ENCODE results near the gene CFAP100. TPM values are rescaled to one million over a fixed set of nuclear protein-coding genes. Genes with fewer than 3 reads are reported as not detected.

CFAP100 gene
- total and polyA plus RNA-seq, 10 of the 15 experiments (the other 5 are each of a cell fraction or from before 2014, with no cell fraction given): 0.04 to 0.27 TPM; not detected in 8

DNA sequence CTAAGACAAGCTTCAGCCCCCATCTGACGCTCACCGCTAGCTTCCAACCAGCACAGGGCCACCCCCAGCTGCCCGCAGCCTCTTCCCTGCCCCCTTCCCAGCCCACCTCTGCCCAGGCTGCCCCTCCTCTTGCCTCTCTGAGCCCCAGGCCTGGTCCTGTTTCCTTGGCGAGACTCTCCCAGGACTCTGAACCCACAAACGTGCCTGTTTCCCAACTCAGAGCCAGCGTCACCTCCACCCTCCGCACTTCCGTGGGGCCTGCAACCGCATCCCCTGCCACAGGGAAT is 45.9 kb downstream of the CFAP100 start:
- Histone ChIP-seq H3K4me2 (ENCODE audit: control insufficient read depth, insufficient read depth) (no peak overlapping the region), H3K36me3 (ENCODE audit: control insufficient read depth in 2 of 2, insufficient read depth in 2 of 2, low read length in 1 of 2) (peaks cover 0 to 3% of the 10 kb centered on the region in 2 experiments; a peak in 3 of 4 replicates), H2AFZ (ENCODE audit: control insufficient read depth, low read depth, low read length) (no peak overlapping the region), H3K4me1 (ENCODE audit: control insufficient read depth, insufficient read depth, low read length) (no peaks in the 10 kb centered on the region), H3K27me3 (replicated peaks in 1 of 2; ENCODE audit: control insufficient read depth in 2 of 2, insufficient read depth in 2 of 2, low read length in 1 of 2) (no peaks in the 10 kb centered on the region), H3K4me3 (no peak overlapping the region), H4K20me1 (ENCODE audit: control insufficient read depth, insufficient read depth) (no peaks in the 10 kb centered on the region), H3K9ac (ENCODE audit: control insufficient read depth, insufficient read depth, low read length) (no peak overlapping the region), H3K9me3 (replicated peaks; ENCODE audit: control insufficient read depth, insufficient read depth, low read length) (no peaks in the 10 kb centered on the region), H3K79me2 (ENCODE audit: control insufficient read depth, insufficient read depth, low read length) (no peaks in the 10 kb centered on the region), H3K27ac (ENCODE audit: control insufficient read depth, insufficient read depth) (no peak overlapping the region)
- DNase-seq (ENCODE audit: low read depth, low spot score): no peak
- no TSS peak for BruUV-seq (replicated peaks)
- ChIA-PET POLR2A (no interaction called here), SMC1A (ENCODE audit: uncharacterized antibody, unreplicated experiment) (no interaction called here), CTCF (no interaction called here), RAD21 (ENCODE audit: unreplicated experiment) (no interaction called here)
- intact Hi-C loops (cut with micrococcal nuclease; ENCODE audit: unreplicated experiment): no loop called here
- in situ Hi-C loops (cut with MboI): no loop called here
- no peak for FAIRE-seq
- TF ChIP-seq ZNF274 (IDR thresholded peaks at IDR 0.05; ENCODE audit: insufficient read depth, insufficient read length): no peak
- no peak for TF ChIP-seq PBX3 (IDR thresholded peaks at IDR 0.05; ENCODE audit: insufficient replicate concordance, low read depth, low read length)
- no peak for TF ChIP-seq SP1 (IDR thresholded peaks at IDR 0.05; ENCODE audit: low read depth, low read length)
- TF ChIP-seq, protein P1, sequence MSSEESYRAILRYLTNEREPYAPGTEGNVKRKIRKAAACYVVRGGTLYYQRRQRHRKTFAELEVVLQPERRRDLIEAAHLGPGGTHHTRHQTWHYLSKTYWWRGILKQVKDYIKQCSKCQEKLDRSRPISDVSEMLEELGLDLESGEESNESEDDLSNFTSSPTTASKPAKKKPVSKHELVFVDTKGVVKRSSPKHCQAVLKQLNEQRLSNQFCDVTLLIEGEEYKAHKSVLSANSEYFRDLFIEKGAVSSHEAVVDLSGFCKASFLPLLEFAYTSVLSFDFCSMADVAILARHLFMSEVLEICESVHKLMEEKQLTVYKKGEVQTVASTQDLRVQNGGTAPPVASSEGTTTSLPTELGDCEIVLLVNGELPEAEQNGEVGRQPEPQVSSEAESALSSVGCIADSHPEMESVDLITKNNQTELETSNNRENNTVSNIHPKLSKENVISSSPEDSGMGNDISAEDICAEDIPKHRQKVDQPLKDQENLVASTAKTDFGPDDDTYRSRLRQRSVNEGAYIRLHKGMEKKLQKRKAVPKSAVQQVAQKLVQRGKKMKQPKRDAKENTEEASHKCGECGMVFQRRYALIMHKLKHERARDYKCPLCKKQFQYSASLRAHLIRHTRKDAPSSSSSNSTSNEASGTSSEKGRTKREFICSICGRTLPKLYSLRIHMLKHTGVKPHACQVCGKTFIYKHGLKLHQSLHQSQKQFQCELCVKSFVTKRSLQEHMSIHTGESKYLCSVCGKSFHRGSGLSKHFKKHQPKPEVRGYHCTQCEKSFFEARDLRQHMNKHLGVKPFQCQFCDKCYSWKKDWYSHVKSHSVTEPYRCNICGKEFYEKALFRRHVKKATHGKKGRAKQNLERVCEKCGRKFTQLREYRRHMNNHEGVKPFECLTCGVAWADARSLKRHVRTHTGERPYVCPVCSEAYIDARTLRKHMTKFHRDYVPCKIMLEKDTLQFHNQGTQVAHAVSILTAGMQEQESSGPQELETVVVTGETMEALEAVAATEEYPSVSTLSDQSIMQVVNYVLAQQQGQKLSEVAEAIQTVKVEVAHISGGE (CRISPR knock-in tag; IDR thresholded peaks at IDR 0.05): no peak
- TF ChIP-seq YBX1 (IDR thresholded peaks at IDR 0.05): no peak
- no peak for TF ChIP-seq JUND (IDR thresholded peaks at IDR 0.05; ENCODE audit: low read depth, low read length)
- TF ChIP-seq SIN3A (IDR thresholded peaks at IDR 0.05; ENCODE audit: low read depth, low read length): no peak
- no peak for TF ChIP-seq NR2C2 (IDR thresholded peaks at IDR 0.05; ENCODE audit: borderline replicate concordance, control insufficient read depth, insufficient read length, low read depth)
- no peak for TF ChIP-seq ZNF24 (IDR thresholded peaks at IDR 0.05)
- no peak for TF ChIP-seq BHLHE40 (IDR thresholded peaks at IDR 0.05; ENCODE audit: borderline replicate concordance in 1 of 2, low read depth in 2 of 2, low read length in 1 of 2)
- no peak for TF ChIP-seq TCF3 (IDR thresholded peaks at IDR 0.05; ENCODE audit: borderline replicate concordance, insufficient read depth, low read depth, low read length)
- TF ChIP-seq ZNF384 (IDR thresholded peaks at IDR 0.05; ENCODE audit: borderline replicate concordance, low read depth, low read length): no peak
- no peak for TF ChIP-seq BCLAF1 (IDR thresholded peaks at IDR 0.05)
- no peak for TF ChIP-seq SRF (IDR thresholded peaks at IDR 0.05; ENCODE audit: low read depth in 2 of 2, low read length in 2 of 2)
- TF ChIP-seq RB1 (IDR thresholded peaks at IDR 0.05; ENCODE audit: borderline replicate concordance): no peak
- no peak for TF ChIP-seq SREBF2 (IDR thresholded peaks at IDR 0.05; ENCODE audit: low read length)
- no peak for TF ChIP-seq STAT1 (conservative IDR thresholded peaks at IDR 0.05)
- TF ChIP-seq BMI1 (IDR thresholded peaks at IDR 0.05; ENCODE audit: borderline replicate concordance): no peak
- TF ChIP-seq NFYA (IDR thresholded peaks at IDR 0.05; ENCODE audit: borderline replicate concordance, low read depth, low read length): no peak
- 95% methylated on average over 6 of the region's 9 CpGs for WGBS (ENCODE audit: insufficient coverage, insufficient replicate concordance, low lambda C conversion rate, missing lambda C conversion rate)
- ATAC-seq: no peak

Data from GM12878 (cell line).